Measurements from ENCODE around the gene UBE2J2. TPM values are rescaled to one million over a fixed set of nuclear protein-coding genes. Genes with fewer than 3 reads are reported as not detected.

The UBE2J2 gene
- total and polyA plus RNA-seq, 2 of the 8 experiments (the other 6 are each of a cell fraction or from before 2014, with no cell fraction given), result 33.6 to 67.9 TPM

- TF ChIP-seq CHD7 (IDR thresholded peaks at IDR 0.05; ENCODE audit: insufficient replicate concordance, low read length), result no peak
- TF ChIP-seq CTCF (IDR thresholded peaks at IDR 0.05; ENCODE audit: control extremely low read depth in 1 of 3, insufficient read depth in 1 of 3, low read depth in 1 of 3, low read length in 3 of 3), result no peak
- TF ChIP-seq RNF2 (IDR thresholded peaks at IDR 0.05; ENCODE audit: borderline replicate concordance, low read depth, low read length, missing control alignments, poor library complexity, severe bottlenecking), result no peak
- TF ChIP-seq YY1 (IDR thresholded peaks at IDR 0.05; ENCODE audit: low read depth, low read length), result no peak
Observed at GRCh38 chr1:1215080-1215676, 58.5 kb downstream of the UBE2J2 start (continued).

Data from H1 (cell line).